ENCODE results near the gene DDX25.

DDX25 gene

GRCh38 chr11:125977333-125977732 lies 73.0 kb downstream of the DDX25 start:
- DNase-seq (ENCODE audit: low spot score): no peak

DNA sequence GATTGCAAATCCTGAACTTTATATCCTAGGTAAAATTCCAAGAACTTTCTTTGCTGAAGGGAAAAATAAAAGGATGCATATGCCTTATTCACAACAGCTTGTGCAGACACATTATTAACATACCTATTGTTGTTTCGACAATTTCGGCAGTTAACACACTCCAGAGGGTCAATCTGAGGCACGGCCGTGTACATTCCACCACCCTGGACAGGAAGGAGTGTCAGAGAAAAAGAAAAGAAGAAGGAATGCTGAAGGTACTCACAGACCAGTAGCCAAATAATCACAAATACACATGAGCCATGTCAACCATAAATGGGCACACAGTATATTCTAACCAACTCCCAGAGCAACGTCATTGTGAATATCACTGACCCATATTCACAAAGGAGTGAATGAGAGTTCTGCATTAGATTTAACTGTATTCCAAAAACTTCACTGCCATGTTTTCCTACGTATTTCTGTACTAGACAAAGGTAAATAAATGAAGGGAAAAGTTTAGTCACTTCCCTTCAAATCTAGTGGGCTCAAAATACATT lies 73.9 kb downstream of the DDX25 start:
- DNase-seq (ENCODE audit: low spot score): no peak
